Omental fat pad (tissue), 4 donors: ENCODE results near the gene C8A. TPM values are rescaled to one million over a fixed set of nuclear protein-coding genes. Genes with fewer than 3 reads are reported as not detected.

Experiments used
- ATAC-seq: fragments of 150-250 bp; one replicate; pipeline ENCODE4 v1.9.1; 2016; ENCODE audit warnings: mild to moderate bottlenecking, moderate library complexity; ENCODE audit not compliant: low FRiP score
- DNase-seq: peaks from one replicate; pipeline ENCODE4 v3.0.0-alpha.2; 2019; ENCODE audit warnings: low spot score
- total RNA-seq, 4 donors: library from RNA; depleted of rRNA; stranded (reverse); fragments of >200 nt; gene quantifications; one replicate each; pipeline ENCODE4 v1.1.0, GENCODE V29; 2016
- TF ChIP-seq, protein P1 (sequence below), 3 donors: fragments of 450-650 bp; IDR thresholded peaks; one replicate each; pipeline ENCODE4 v1.5.1; 2016 to 2017; ENCODE audit warnings: antibody characterized with exemption in 3 of 3, mild to moderate bottlenecking in 3 of 3, moderate library complexity in 2 of 3

The C8A gene
- total RNA-seq, 4 donors from 2014 or later: not detected

DNA sequence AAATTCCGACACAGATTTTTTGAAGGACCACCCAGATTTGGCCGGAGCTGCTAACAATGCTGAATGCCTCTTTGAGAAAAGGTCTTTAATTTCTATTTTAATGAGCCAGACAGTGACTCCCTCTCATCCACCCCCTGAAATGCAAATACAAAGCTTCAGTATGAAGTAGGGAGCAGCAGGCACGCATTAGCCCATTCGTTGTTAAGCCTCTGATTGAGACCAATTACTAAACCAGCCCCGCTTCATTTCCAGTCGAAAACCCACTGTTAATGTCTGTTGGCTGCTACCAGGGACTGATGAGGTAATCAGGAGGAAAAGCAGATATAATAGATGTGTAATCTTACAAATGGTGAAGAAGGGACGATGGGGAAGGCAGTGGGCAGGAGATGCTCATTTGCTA is 4.8 kb upstream of the C8A start:
- ATAC-seq (no peak), DNase-seq (no peak)

GRCh38 chr1:56850411-56850810 is 4.2 kb upstream of the C8A start:
- ATAC-seq (no peak), DNase-seq (no peak)
- TF ChIP-seq, protein P1, sequence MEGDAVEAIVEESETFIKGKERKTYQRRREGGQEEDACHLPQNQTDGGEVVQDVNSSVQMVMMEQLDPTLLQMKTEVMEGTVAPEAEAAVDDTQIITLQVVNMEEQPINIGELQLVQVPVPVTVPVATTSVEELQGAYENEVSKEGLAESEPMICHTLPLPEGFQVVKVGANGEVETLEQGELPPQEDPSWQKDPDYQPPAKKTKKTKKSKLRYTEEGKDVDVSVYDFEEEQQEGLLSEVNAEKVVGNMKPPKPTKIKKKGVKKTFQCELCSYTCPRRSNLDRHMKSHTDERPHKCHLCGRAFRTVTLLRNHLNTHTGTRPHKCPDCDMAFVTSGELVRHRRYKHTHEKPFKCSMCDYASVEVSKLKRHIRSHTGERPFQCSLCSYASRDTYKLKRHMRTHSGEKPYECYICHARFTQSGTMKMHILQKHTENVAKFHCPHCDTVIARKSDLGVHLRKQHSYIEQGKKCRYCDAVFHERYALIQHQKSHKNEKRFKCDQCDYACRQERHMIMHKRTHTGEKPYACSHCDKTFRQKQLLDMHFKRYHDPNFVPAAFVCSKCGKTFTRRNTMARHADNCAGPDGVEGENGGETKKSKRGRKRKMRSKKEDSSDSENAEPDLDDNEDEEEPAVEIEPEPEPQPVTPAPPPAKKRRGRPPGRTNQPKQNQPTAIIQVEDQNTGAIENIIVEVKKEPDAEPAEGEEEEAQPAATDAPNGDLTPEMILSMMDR (IDR thresholded peaks at IDR 0.05): no peak

More for the DNA sequence above, 4.8 kb upstream of the C8A start:
- TF ChIP-seq, protein P1 (IDR thresholded peaks at IDR 0.05): no peak

DNA sequence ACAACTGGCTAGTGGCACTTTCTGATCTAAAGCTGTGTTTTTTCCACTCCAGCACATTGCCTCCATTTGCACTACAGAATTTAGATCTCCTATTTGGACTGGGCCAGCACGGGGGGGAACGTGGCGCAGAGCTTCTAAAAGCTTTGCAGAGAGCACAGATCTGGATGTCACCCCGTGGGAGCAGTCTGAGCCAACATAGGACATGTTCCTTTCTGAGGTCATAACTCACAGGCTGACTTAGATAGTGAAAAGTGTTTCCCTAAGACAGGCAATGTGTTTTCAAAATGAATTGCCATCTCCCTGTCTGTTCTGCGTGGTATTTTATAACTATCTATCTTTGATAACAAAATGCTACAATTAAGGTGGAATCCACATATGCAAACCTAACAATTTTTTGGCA is 3.7 kb upstream of the C8A start:
- TF ChIP-seq, protein P1 (IDR thresholded peaks at IDR 0.05): no peak
- DNase-seq (no peak), ATAC-seq (no peak)

DNA sequence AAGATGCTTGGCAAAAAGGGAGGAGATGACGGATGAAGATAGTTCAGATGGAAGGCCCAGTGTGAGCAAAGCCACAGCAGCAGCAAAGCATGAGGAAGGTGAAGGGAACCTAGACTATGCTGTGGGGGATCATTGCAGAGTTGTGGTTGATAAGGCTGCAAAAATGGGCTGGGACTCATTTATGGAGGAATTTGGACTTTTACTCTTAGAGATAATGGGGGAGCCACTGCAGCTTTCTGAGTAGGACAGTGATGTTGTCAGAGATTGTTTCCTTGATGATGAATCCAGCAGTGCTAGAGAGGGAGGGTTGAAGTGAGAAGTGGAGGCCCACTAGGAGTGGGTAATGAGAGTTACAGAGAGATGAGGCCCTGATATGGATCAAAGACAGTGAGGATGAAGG is 2.1 kb upstream of the C8A start:
- ATAC-seq (no peak), DNase-seq (no peak)
- TF ChIP-seq, protein P1 (IDR thresholded peaks at IDR 0.05): no peak

GRCh38 chr1:56855190-56855589 is 593 bp downstream of the C8A start:
- TF ChIP-seq, protein P1 (IDR thresholded peaks at IDR 0.05): no peak
- ATAC-seq (no peak), DNase-seq (no peak)

- DNase-seq (no peak), ATAC-seq (no peak)
- TF ChIP-seq, protein P1 (IDR thresholded peaks at IDR 0.05): no peak
Measured at GRCh38 chr1:56856186-56856585, 1.6 kb downstream of the C8A start.

DNA sequence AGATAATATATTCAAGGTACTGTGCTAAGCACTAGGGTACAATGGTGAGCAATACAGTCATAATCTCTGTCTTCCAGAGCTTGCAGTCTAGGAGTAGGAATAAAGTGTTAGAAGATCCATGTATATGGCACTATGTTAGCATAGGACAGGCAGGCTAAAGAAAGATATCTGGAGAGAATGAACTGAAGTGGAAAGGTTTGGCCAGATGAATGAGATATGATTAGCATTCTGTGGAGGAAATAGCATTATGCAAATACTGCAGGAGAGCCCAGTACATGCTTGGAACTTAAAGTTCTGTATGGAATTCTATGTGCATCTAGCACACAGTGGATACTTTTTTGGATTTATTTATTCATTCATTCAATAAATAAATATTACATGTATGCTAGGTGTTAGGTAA is 4.7 kb downstream of the C8A start:
- TF ChIP-seq, protein P1 (IDR thresholded peaks at IDR 0.05): no peak
- no peak for DNase-seq

More for the DNA sequence above, 4.7 kb downstream of the C8A start:
- no peak for ATAC-seq
